IMR-90 (cell line): ENCODE measurements around the gene ADAMTS17. TPM values are rescaled to one million over a fixed set of nuclear protein-coding genes. Genes with fewer than 3 reads are reported as not detected.
A peak's percentile ranks its signal among the peaks of the same experiment; 100 is the strongest.

Source experiments
- ATAC-seq: fragments of 200-7000 bp; cut with Tn5 transposase; 2 replicates; pipeline ENCODE4 v1.9.1; 2020; ENCODE audit warnings: low read depth, mild to moderate bottlenecking, moderate library complexity
- BruUV-seq: library from RNA; stranded (reverse); fragments of 400-500 nt; replicated peaks from 2 replicates; lab custom pipeline; 2021; lab: Mats Ljungman, UMichigan
- CTCF ChIA-PET: fragments of 300-600 bp; formaldehyde crosslinking; extraction: SDS; loops from one replicate; lab custom pipeline; 2021; ENCODE audit warnings: antibody characterized with exemption; lab: Yijun Ruan, JAX
- POLR2A ChIA-PET: fragments of 300-600 bp; sonication (Branson Sonifier 250); formaldehyde crosslinking; loops from one replicate; lab custom pipeline; 2022; ENCODE audit warnings: antibody characterized with exemption; ENCODE audit not compliant: unreplicated experiment; lab: Charles Lee
- DNase-seq: peaks from one replicate; pipeline ENCODE4 v3.0.0; 2013
- H2AFZ ChIP-seq: replicated peaks from 2 replicates; pipeline ENCODE3; 2013; ENCODE audit warnings: low read length, mild to moderate bottlenecking; ENCODE audit not compliant: poor library complexity
- H2AK5ac ChIP-seq: 2 replicates; pipeline ENCODE4 v1.6.1; 2013; ENCODE audit warnings: low read depth, low read length, inconsistent platforms
- H2AK9ac ChIP-seq: replicated peaks from 2 replicates; pipeline ENCODE3; 2013; ENCODE audit warnings: mild to moderate bottlenecking, low read depth, low read length, moderate library complexity; ENCODE audit not compliant: poor library complexity
- H2BK120ac ChIP-seq: 2 replicates; pipeline ENCODE4 v1.6.1; 2013; ENCODE audit warnings: low read depth, low read length, inconsistent platforms
- H2BK15ac ChIP-seq: 3 replicates; pipeline ENCODE4 v1.6.1; 2013; ENCODE audit warnings: low read depth, low read length, inconsistent platforms
- H2BK20ac ChIP-seq: 2 replicates; pipeline ENCODE4 v1.6.1; 2013; ENCODE audit warnings: low read depth, mild to moderate bottlenecking, inconsistent platforms, low read length, moderate library complexity
- H2BK5ac ChIP-seq: 2 replicates; pipeline ENCODE4 v1.6.1; 2013; ENCODE audit warnings: mild to moderate bottlenecking, low read depth, low read length, inconsistent platforms; ENCODE audit not compliant: poor library complexity, severe bottlenecking
- H3K14ac ChIP-seq: replicated peaks from 2 replicates; pipeline ENCODE4 v1.6.1; 2013; ENCODE audit warnings: low read depth, low read length, inconsistent platforms
- H3K18ac ChIP-seq: 2 replicates; pipeline ENCODE4 v1.6.1; 2013; ENCODE audit warnings: low read depth, low read length, control low read depth
- H3K23ac ChIP-seq: 2 replicates; pipeline ENCODE4 v1.6.1; 2013; ENCODE audit warnings: low read depth, low read length, inconsistent platforms
- H3K27ac ChIP-seq: 2 replicates; pipeline ENCODE4 v1.5.1; 2013; ENCODE audit warnings: mild to moderate bottlenecking, control low read depth, low read length; ENCODE audit not compliant: insufficient read depth
- H3K27me3 ChIP-seq: 2 replicates; pipeline ENCODE4 v1.6.1; 2013; ENCODE audit warnings: low read length; ENCODE audit not compliant: control insufficient read depth, insufficient read depth
- H3K36me3 ChIP-seq: 2 replicates; pipeline ENCODE4 v1.6.1; 2013; ENCODE audit warnings: low read length, mixed read lengths; ENCODE audit not compliant: control insufficient read depth, insufficient read depth
- H3K4ac ChIP-seq: 2 replicates; pipeline ENCODE4 v1.6.1; 2013; ENCODE audit warnings: low read depth, low read length, inconsistent platforms
- H3K4me1 ChIP-seq: 2 replicates; pipeline ENCODE4 v1.6.1; 2013; ENCODE audit warnings: low read length, mixed read lengths; ENCODE audit not compliant: control insufficient read depth, insufficient read depth
- H3K4me2 ChIP-seq: 2 replicates; pipeline ENCODE4 v1.6.1; 2013; ENCODE audit warnings: low read depth, mild to moderate bottlenecking, control low read depth, low read length, moderate library complexity
- H3K4me3 ChIP-seq: 2 replicates; pipeline ENCODE4 v1.5.1; 2013; ENCODE audit warnings: low read depth, mild to moderate bottlenecking, control low read depth, low read length, moderate library complexity; ENCODE audit not compliant: insufficient read depth
- H3K56ac ChIP-seq: 2 replicates; pipeline ENCODE4 v1.6.1; 2013; ENCODE audit warnings: low read length, inconsistent platforms; ENCODE audit not compliant: insufficient read depth; ENCODE audit errors: extremely low read depth
- H3K79me1 ChIP-seq, 2 experiments: 2 replicates each; pipeline ENCODE4 v1.6.1; 2013; ENCODE audit warnings: low read length in 2 of 2, inconsistent platforms in 1 of 2, low read depth in 1 of 2
- H3K9ac ChIP-seq: 2 replicates; pipeline ENCODE4 v1.6.1; 2013; ENCODE audit warnings: low read depth, low read length, control low read depth
- H3K9me1 ChIP-seq: 2 replicates; pipeline ENCODE4 v1.6.1; 2013; ENCODE audit warnings: low read length, inconsistent platforms; ENCODE audit not compliant: insufficient read depth
- H3K9me3 ChIP-seq: 2 replicates; pipeline ENCODE4 v1.6.1; 2013; ENCODE audit warnings: low read length; ENCODE audit not compliant: control insufficient read depth, insufficient read depth
- H4K20me1 ChIP-seq: 2 replicates; pipeline ENCODE4 v1.6.1; 2013; ENCODE audit warnings: low read length, inconsistent platforms; ENCODE audit not compliant: insufficient read depth
- H4K5ac ChIP-seq: 2 replicates; pipeline ENCODE4 v1.6.1; 2013; ENCODE audit warnings: mild to moderate bottlenecking, low read depth, low read length, control low read depth
- H4K8ac ChIP-seq, 2 experiments: 2 replicates each; pipeline ENCODE4 v1.6.1; 2013; ENCODE audit warnings: low read depth in 2 of 2, low read length in 2 of 2, control low read depth in 1 of 2, inconsistent platforms in 1 of 2
- H4K91ac ChIP-seq: 2 replicates; pipeline ENCODE4 v1.6.1; 2013; ENCODE audit warnings: low read depth, low read length, inconsistent platforms; ENCODE audit not compliant: insufficient read depth
- BHLHE40 ChIP-seq: fragments of 150-350 bp; IDR thresholded peaks from 2 replicates; pipeline ENCODE4 v1.6.1; 2016; ENCODE audit warnings: mild to moderate bottlenecking, low read depth, low read length
- CEBPB ChIP-seq: IDR thresholded peaks from 2 replicates; pipeline ENCODE4 v1.6.1; 2012; ENCODE audit warnings: low read depth, low read length, improper control_type of control experiment
- CHD1 ChIP-seq: IDR thresholded peaks from 2 replicates; pipeline ENCODE4 v1.6.1; 2012; ENCODE audit warnings: low read depth, low read length, improper control_type of control experiment
- CTCF ChIP-seq: conservative IDR thresholded peaks from 2 replicates; pipeline ENCODE4 v1.5.1; 2012; ENCODE audit warnings: mild to moderate bottlenecking, low read depth, low read length, improper control_type of control experiment
- FOS ChIP-seq: fragments of 150-350 bp; IDR thresholded peaks from 2 replicates; pipeline ENCODE4 v1.6.1; 2016; ENCODE audit warnings: low read depth, low read length
- MAFK ChIP-seq: IDR thresholded peaks from 2 replicates; pipeline ENCODE4 v1.6.1; 2012; ENCODE audit warnings: low read depth, low read length, improper control_type of control experiment
- MAZ ChIP-seq: IDR thresholded peaks from 2 replicates; pipeline ENCODE4 v1.6.1; 2012; ENCODE audit warnings: low read depth, mild to moderate bottlenecking, low read length, improper control_type of control experiment, moderate library complexity, borderline replicate concordance
- MXI1 ChIP-seq: IDR thresholded peaks from 2 replicates; pipeline ENCODE4 v1.6.1; 2012; ENCODE audit warnings: low read depth, mild to moderate bottlenecking, low read length, moderate library complexity, borderline replicate concordance
- NFE2L2 ChIP-seq: fragments of 150-350 bp; IDR thresholded peaks from 2 replicates; pipeline ENCODE4 v1.6.1; 2016; ENCODE audit warnings: low read depth, mild to moderate bottlenecking, low read length
- POLR2A ChIP-seq: IDR thresholded peaks from 2 replicates; pipeline ENCODE4 v1.6.1; 2012; ENCODE audit warnings: mild to moderate bottlenecking, low read depth, low read length
- RAD21 ChIP-seq: IDR thresholded peaks from 2 replicates; pipeline ENCODE4 v1.6.1; 2012; ENCODE audit warnings: low read length, improper control_type of control experiment
- RCOR1 ChIP-seq: IDR thresholded peaks from 2 replicates; pipeline ENCODE4 v1.6.1; 2012; ENCODE audit warnings: mild to moderate bottlenecking, low read length, improper control_type of control experiment; ENCODE audit not compliant: insufficient replicate concordance
- RFX5 ChIP-seq: IDR thresholded peaks from 2 replicates; pipeline ENCODE4 v1.8.0; 2012; ENCODE audit warnings: low read depth, mild to moderate bottlenecking, low read length, moderate library complexity
- SMC3 ChIP-seq: fragments of 150-350 bp; IDR thresholded peaks from 2 replicates; pipeline ENCODE4 v1.6.1; 2016; ENCODE audit warnings: low read depth, mild to moderate bottlenecking, antibody characterized with exemption, low read length, moderate library complexity
- USF2 ChIP-seq: fragments of 150-350 bp; IDR thresholded peaks from 2 replicates; pipeline ENCODE4 v1.6.1; 2017; ENCODE audit warnings: mild to moderate bottlenecking, antibody characterized with exemption, low read length, low read depth
- WGBS, 2 experiments: methylation state at CpG; one replicate each; pipeline versions ENCODE4 v1.1.5 to v1.1.7; 2013; ENCODE audit warnings: missing lambda C conversion rate in 2 of 2; ENCODE audit not compliant: insufficient read length in 1 of 2; ENCODE audit errors: extremely low coverage in 2 of 2; 5-methylcytosine and 5-hydroxymethylcytosine counted together
- dilution Hi-C: fragments of 300-500 bp; cut with HindIII; formaldehyde crosslinking; loops from one replicate; pipeline ENCODE4 v1.14.3; 2018; ENCODE audit warnings: low sequenced_read_pairs; ENCODE audit not compliant: unreplicated experiment
- in situ Hi-C: fragments of 300-500 bp; cut with MboI; formaldehyde crosslinking; loops from 3 replicates; pipeline ENCODE4 v1.14.3; 2019; ENCODE audit warnings: low sequenced_read_pairs, inconsistent platforms, mixed read lengths
- intact Hi-C: fragments of 100-400 bp; cut with micrococcal nuclease; formaldehyde crosslinking; loops from 2 replicates; pipeline ENCODE4 v1.10.0; 2022
- polyA plus RNA-seq, 3 experiments: library from polyadenylated mRNA; depleted of rRNA; stranded (reverse); fragments of >200 nt; gene quantifications; 2 replicates each; pipeline ENCODE4 v1.2.3, GENCODE V29; 2012; ENCODE audit warnings: low replicate concordance in 1 of 3
- total RNA-seq: library from RNA; depleted of rRNA; stranded (reverse); fragments of >200 nt; gene quantifications from 2 replicates; pipeline ENCODE4 v1.2.3, GENCODE V29; 2012

The ADAMTS17 gene
- total and polyA plus RNA-seq, 2 of the 4 experiments (the other 2 are of a cell fraction), result 0.03 TPM; not detected in 1

GRCh38 chr15:100111125-100112060 lies 230.4 kb downstream of the ADAMTS17 start:
- Histone ChIP-seq H3K14ac (peak overlapping the region; percentile 95), H4K20me1 (no peaks in the 10 kb centered on the region), H3K4me3 (no peak overlapping the region), H2BK120ac (peak overlapping the region; percentile 98), H2BK5ac (peak overlapping the region; percentile 84), H3K27me3 (no peaks in the 10 kb centered on the region), H3K23ac (peak overlapping the region; percentile 92), H2BK20ac (peak overlapping the region; percentile 96), H4K8ac (peak overlapping the region; percentile 75 to 91), H3K27ac (peak overlapping the region; percentile 50), H3K79me1 (no peaks in the 10 kb centered on the region), H4K5ac (peak overlapping the region; percentile 25), H3K56ac (peak overlapping the region; percentile 48; the same call in 1 of the 2 replicates), H2BK15ac (peak overlapping the region; percentile 92; the same call in 2 of the 3 replicates), H3K4me1 (peaks cover 32% of the 10 kb centered on the region), H3K4me2 (no peak overlapping the region; the same call in 1 of the 2 replicates), H3K9me1 (peaks cover 32% of the 10 kb centered on the region), H3K4ac (peak overlapping the region; percentile 96), H2AFZ (peak overlapping the region; percentile 86), H3K36me3 (no peaks in the 10 kb centered on the region), H3K18ac (peak overlapping the region; percentile 43), H2AK9ac (peak overlapping the region; percentile 43), H2AK5ac (peak overlapping the region; percentile 92; the same call in 1 of the 2 replicates), H4K91ac (peak overlapping the region; percentile 93), H3K9me3 (no peaks in the 10 kb centered on the region), H3K9ac (no peak overlapping the region)
- peak; percentile 68 for ATAC-seq
- BruUV-seq, result no TSS peak
- dilution Hi-C loops, result no loop called here
- in situ Hi-C loops, result loop anchor here (25.0 kb wide), 1 partner anchor 849 kb away; the partner anchor contains the start of gene LRRC28
- DNase-seq, result peak; percentile 88
- 0% methylated on average over 1 of the region's 15 CpGs; no CpG with 5 or more reads in 1 of the 2 experiments for WGBS, 2 experiments
- ChIA-PET CTCF (no interaction called here), POLR2A (no interaction called here)
- intact Hi-C loops, result no loop called here
- TF ChIP-seq CTCF, result no peak
- TF ChIP-seq MXI1, result peak; percentile 66; the same call in 1 of the 2 replicates
- peak; percentile 36; the same call in 1 of the 2 replicates for TF ChIP-seq BHLHE40
- peak; percentile 64 for TF ChIP-seq MAZ
- peak; percentile 69; the same call in 1 of the 2 replicates for TF ChIP-seq FOS
- no peak for TF ChIP-seq CHD1
- no peak for TF ChIP-seq NFE2L2
- TF ChIP-seq MAFK, result no peak
- TF ChIP-seq POLR2A, result no peak
- peak; percentile 44 for TF ChIP-seq RCOR1
- no peak for TF ChIP-seq RFX5
- TF ChIP-seq CEBPB, result peak; percentile 81
- TF ChIP-seq USF2, result peak; percentile 77
- no peak for TF ChIP-seq RAD21
- TF ChIP-seq SMC3, result no peak
